Activated CD8-positive, alpha-beta T cell treated with anti-CD3 and anti-CD28 coated beads for 36 hours (primary cell): Measurements from ENCODE around the gene DDX54. TPM values are rescaled to one million over a fixed set of nuclear protein-coding genes. Genes with fewer than 3 reads are reported as not detected.

Experiments used
- ATAC-seq: fragments of 200-7000 bp; cut with Tn5 transposase; one replicate; pipeline ENCODE4 v1.10.0; 2021; ENCODE audit warnings: mild to moderate bottlenecking, moderate library complexity
- CTCF ChIA-PET: fragments of 350-600 bp; sonication (Branson Sonifier 250); formaldehyde crosslinking; loops from one replicate; lab custom pipeline; 2021; ENCODE audit warnings: antibody characterized with exemption; lab: Charles Lee
- POLR2A ChIA-PET: fragments of 350-600 bp; sonication (Branson Sonifier 250); formaldehyde crosslinking; loops from one replicate; lab custom pipeline; 2021; ENCODE audit warnings: antibody characterized with exemption; lab: Charles Lee
- DNase-seq: peaks from one replicate; pipeline ENCODE4 v3.0.0-alpha.2; 2020
- H3K27ac Mint-ChIP-seq: one replicate; pipeline ENCODE4 v1.8.0; 2021; ENCODE audit warnings: mild to moderate bottlenecking, mixed read lengths
- H3K27me3 Mint-ChIP-seq: one replicate; pipeline ENCODE4 v1.8.0; 2021; ENCODE audit warnings: mixed read lengths
- H3K36me3 Mint-ChIP-seq: one replicate; pipeline ENCODE4 v1.8.0; 2021; ENCODE audit warnings: low read depth, mixed read lengths
- H3K4me1 Mint-ChIP-seq: one replicate; pipeline ENCODE4 v1.8.0; 2021; ENCODE audit warnings: low read depth, mixed read lengths
- H3K4me3 Mint-ChIP-seq: one replicate; pipeline ENCODE4 v1.8.0; 2021; ENCODE audit warnings: mild to moderate bottlenecking, moderate library complexity, mixed read lengths
- H3K9me3 Mint-ChIP-seq: one replicate; pipeline ENCODE4 v1.8.0; 2021; ENCODE audit warnings: mixed read lengths
- intact Hi-C: fragments of 100-400 bp; cut with micrococcal nuclease; formaldehyde crosslinking; loops from one replicate; pipeline ENCODE4 v1.10.0; 2022
- total RNA-seq, 2 experiments: library from RNA; stranded (reverse); gene quantifications; one replicate each; pipeline ENCODE4 v1.2.3, GENCODE V29; 2021
- TF ChIP-seq, protein P1 (sequence below): fragments of 200-600 bp; IDR thresholded peaks from one replicate; pipeline ENCODE4 v1.8.0; 2022; ENCODE audit warnings: antibody characterized with exemption, mild to moderate bottlenecking

Gene DDX54
- total RNA-seq, 2 experiments from 2014 or later: 112 to 133 TPM

DNA sequence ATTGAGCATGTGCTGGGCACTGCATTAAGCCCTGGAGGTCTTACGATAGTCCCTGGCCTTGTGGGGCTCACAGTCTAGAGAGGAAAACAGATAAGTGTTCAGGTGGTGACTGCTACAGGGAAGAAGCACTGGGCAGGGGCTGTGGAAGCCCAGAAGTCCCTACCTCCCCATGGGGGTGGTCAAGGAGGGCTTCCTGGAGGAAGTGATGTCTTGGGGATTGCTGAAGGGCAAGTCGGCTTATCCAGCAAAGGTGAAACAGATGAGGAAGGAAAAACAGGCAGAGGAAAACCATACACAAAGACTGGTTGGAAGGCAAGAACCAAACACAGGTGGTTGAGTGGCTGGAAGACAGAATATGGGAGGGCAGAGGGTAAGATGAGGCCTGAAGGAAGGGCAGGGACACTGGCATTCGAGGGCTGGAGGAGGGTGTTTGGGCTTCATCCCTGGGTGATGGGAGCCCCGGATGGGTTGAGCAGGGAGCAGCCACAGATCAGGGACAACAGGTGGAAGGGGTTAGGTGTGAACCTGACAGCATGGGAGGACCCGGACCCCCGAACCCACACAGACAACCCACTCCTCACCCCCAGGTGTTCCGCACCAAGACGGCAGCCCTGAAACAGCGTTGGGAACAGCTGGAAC is 33.0 kb downstream of the DDX54 start:
- TF ChIP-seq, protein P1, sequence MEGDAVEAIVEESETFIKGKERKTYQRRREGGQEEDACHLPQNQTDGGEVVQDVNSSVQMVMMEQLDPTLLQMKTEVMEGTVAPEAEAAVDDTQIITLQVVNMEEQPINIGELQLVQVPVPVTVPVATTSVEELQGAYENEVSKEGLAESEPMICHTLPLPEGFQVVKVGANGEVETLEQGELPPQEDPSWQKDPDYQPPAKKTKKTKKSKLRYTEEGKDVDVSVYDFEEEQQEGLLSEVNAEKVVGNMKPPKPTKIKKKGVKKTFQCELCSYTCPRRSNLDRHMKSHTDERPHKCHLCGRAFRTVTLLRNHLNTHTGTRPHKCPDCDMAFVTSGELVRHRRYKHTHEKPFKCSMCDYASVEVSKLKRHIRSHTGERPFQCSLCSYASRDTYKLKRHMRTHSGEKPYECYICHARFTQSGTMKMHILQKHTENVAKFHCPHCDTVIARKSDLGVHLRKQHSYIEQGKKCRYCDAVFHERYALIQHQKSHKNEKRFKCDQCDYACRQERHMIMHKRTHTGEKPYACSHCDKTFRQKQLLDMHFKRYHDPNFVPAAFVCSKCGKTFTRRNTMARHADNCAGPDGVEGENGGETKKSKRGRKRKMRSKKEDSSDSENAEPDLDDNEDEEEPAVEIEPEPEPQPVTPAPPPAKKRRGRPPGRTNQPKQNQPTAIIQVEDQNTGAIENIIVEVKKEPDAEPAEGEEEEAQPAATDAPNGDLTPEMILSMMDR: no peak
- Mint-ChIP-seq H3K27ac (no peak overlapping the region), H3K9me3 (peaks cover 3% of the 10 kb centered on the region), H3K4me3 (peak overlapping the region; percentile 72), H3K27me3 (peaks cover 21% of the 10 kb centered on the region), H3K4me1 (peaks cover 24% of the 10 kb centered on the region), H3K36me3 (no peaks in the 10 kb centered on the region)
- ChIA-PET CTCF (interaction anchor here (0.8 to 8.7 kb wide), 23 partner anchors 10 to 165 kb away, joined by 3 to 65 read pairs (median 5); partner anchors contain the start of gene RASAL1), POLR2A (interaction anchor here (1.1 to 2.4 kb wide), 3 partner anchors 10 to 85 kb away, joined by 4 to 12 read pairs (median 5); partner anchors contain the start of gene RASAL1)
- ATAC-seq (no peak), DNase-seq (no peak)
- intact Hi-C loops: loop anchor here (5.0 kb wide), 1 partner anchor 105 kb away; no protein-coding TSS in a partner anchor

DNA sequence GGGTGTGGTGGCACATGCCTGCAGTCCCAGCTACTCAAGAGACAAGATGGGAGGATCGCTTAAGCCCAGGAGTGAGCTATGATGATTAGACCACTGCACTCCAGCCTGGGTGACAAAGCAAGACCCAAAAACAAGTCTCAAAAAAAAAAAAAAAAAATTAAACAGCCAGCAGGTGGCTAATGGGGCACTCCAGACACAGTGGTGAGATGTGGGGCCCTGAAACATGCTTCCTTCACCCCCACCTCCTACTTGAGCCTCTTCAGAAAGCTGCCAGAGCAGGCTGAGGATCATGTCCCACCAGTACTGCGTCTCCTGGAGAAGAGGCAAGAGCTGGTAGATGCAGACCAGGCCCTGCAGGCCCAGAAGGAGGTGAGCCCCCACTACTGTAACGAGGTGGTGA is 33.6 kb downstream of the DDX54 start:
- Mint-ChIP-seq H3K27me3 (peaks cover 21% of the 10 kb centered on the region), H3K36me3 (no peaks in the 10 kb centered on the region), H3K9me3 (peaks cover 5% of the 10 kb centered on the region), H3K27ac (no peak overlapping the region), H3K4me1 (peaks cover 19% of the 10 kb centered on the region), H3K4me3 (peak overlapping the region; percentile 72)
- ChIA-PET POLR2A (interaction anchor here (2.4 kb wide), 1 partner anchor 17 kb away, joined by 12 read pairs; the partner anchor contains the start of gene RASAL1), CTCF (interaction anchor here (1.5 to 8.7 kb wide), 8 partner anchors 10 to 158 kb away, joined by 3 to 65 read pairs (median 10); partner anchors contain the start of gene RASAL1)
- ATAC-seq: no peak
- TF ChIP-seq, protein P1: no peak
- intact Hi-C loops: loop anchor here (5.0 kb wide), 1 partner anchor 104 kb away; no protein-coding TSS in a partner anchor
- no peak for DNase-seq

DNA sequence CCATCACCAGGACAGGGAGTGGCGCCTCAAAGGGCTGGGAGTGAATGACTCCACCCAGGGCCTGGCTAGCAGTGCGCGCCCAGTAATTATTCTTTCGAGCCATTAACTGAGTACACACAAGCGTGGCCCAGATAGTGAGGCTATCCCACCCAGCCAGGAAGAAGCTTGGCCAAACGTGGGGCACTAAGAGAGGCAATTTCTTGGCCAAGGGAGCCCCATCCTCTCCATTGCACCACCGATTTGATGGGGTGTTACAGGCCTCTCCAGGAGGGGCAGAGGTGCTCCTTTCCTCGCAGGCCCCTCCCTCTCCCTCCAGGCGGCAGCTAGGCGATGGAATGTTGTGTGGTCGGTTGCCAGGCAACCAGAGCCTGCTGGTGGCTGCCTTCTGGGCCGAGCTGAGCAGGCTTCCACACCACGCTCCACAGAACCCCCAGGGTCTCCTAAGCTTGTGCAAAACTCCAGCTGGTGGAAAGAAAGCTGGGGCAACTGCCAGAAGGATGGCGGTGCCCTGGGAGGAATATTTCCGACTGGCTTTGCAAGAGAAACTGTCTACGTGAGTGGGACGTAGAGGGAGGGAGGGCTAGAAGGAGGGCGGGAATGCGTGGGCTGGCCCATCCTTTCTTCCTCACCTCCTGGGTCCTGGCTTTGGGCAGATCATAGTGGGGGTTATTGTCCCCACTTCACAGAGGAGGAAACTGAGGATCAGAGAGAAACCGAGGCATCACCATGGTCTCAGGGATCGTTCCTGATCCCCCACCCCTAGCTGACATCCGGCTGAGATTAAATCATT is 35.7 kb downstream of the DDX54 start, which contains the start of gene CFAP73:
Gene CFAP73 (plus strand): TSS at position 364 of the 790 bp plus-strand sequence. CDS start 134 bp downstream, at position 498.
- POLR2A ChIA-PET: no interaction called here
- peaks cover 17% of the 10 kb centered on the region for H3K4me1 Mint-ChIP-seq
- intact Hi-C loops: loop anchor here (5.0 kb wide), 1 partner anchor 102 kb away; no protein-coding TSS in a partner anchor
- CTCF ChIA-PET: interaction anchor here (1.6 to 5.7 kb wide), 4 partner anchors 14 to 100 kb away, joined by 5 to 35 read pairs (median 8); partner anchors contain the start of gene RASAL1
- H3K36me3 Mint-ChIP-seq: no peaks in the 10 kb centered on the region
- H3K27ac Mint-ChIP-seq: no peak within 1 kb of the TSS
- no peak within 1 kb of the TSS for H3K4me3 Mint-ChIP-seq
- DNase-seq (peak; percentile 41), ATAC-seq (no peak)
- TF ChIP-seq, protein P1: no peak
- H3K27me3 Mint-ChIP-seq: peaks cover 14% of the 10 kb centered on the region
- peaks cover 5% of the 10 kb centered on the region for H3K9me3 Mint-ChIP-seq

DNA sequence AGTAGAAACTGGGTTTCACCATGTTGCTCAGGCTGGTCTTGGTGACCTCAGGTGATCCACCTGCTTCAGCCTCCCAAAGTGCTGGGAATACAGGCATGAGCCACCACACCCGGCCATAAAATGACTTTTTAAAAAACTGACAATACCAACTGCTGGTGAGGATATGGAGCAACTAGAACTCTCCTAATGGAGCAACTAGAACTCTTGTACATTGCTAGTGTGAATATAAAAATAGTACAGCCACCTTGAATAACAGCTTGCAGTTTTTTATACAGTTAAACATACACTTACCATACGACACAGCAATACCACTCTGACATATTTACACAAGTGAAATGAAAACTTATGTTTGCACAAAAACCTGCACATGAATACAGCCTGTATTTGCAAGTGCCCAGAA is 38.3 kb downstream of the DDX54 start:
- ChIA-PET POLR2A (no interaction called here), CTCF (interaction anchor here (1.5 kb wide), 1 partner anchor 98 kb away, joined by 10 read pairs; no protein-coding TSS in a partner anchor)
- DNase-seq: no peak
- TF ChIP-seq, protein P1: no peak
- Mint-ChIP-seq H3K27me3 (peaks cover 5% of the 10 kb centered on the region), H3K27ac (no peak overlapping the region), H3K4me3 (no peak overlapping the region), H3K4me1 (peaks cover 5% of the 10 kb centered on the region), H3K9me3 (peaks cover 5% of the 10 kb centered on the region), H3K36me3 (no peaks in the 10 kb centered on the region)
- intact Hi-C loops: no loop called here
- no peak for ATAC-seq
